ENCODE data around the gene TVP23C.

DNA sequence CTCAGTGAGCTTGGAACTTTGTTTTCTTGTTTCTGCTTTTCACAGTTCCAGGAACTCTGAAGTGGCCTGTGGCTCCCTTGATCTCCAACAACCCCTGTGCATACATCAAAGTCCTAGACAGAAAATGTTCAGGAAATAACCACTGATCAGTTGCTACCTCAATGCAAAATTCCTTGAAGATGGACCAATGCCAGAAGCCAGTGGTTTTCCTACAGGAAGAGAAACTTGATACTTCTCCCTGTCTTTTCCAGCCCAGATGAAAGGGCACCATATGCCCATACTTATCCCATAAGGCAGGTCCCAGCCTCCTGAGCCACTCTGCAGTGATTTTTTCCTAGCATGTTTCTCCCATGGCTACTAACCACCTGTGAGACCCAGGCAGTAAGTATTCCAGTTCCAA, 83.6 kb downstream of the TVP23C start:
- TF ChIP-seq, protein P1, sequence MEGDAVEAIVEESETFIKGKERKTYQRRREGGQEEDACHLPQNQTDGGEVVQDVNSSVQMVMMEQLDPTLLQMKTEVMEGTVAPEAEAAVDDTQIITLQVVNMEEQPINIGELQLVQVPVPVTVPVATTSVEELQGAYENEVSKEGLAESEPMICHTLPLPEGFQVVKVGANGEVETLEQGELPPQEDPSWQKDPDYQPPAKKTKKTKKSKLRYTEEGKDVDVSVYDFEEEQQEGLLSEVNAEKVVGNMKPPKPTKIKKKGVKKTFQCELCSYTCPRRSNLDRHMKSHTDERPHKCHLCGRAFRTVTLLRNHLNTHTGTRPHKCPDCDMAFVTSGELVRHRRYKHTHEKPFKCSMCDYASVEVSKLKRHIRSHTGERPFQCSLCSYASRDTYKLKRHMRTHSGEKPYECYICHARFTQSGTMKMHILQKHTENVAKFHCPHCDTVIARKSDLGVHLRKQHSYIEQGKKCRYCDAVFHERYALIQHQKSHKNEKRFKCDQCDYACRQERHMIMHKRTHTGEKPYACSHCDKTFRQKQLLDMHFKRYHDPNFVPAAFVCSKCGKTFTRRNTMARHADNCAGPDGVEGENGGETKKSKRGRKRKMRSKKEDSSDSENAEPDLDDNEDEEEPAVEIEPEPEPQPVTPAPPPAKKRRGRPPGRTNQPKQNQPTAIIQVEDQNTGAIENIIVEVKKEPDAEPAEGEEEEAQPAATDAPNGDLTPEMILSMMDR (IDR thresholded peaks at IDR 0.05) = no peak
- TF ChIP-seq POLR2A (IDR thresholded peaks at IDR 0.05) = no peak
